Spleen (tissue), 7 donors: ENCODE measurements around the gene MSN.
A peak's percentile ranks its signal among the peaks of the same experiment; 100 is the strongest.

Experiments used
- CTCF ChIP-seq, 11 experiments: fragments of 200-600 bp in 7 of 11; fragments of 450-650 bp in 4 of 11; sonication (generic) in 4 of 11; IDR thresholded peaks in 8 of 11; conservative IDR thresholded peaks in 3 of 11; 1 replicate in 7 of 11; 2 replicates in 4 of 11; pipeline versions ENCODE4 v1.4.0 to v1.8.0; 2016 to 2021; ENCODE audit warnings: antibody characterized with exemption in 11 of 11, inconsistent platforms in 4 of 11, mild to moderate bottlenecking in 1 of 11
- POLR2A ChIP-seq, 3 donors: fragments of 450-650 bp; IDR thresholded peaks; one replicate each; pipeline ENCODE4 v1.5.1; 2017; ENCODE audit warnings: antibody characterized with exemption in 3 of 3, mild to moderate bottlenecking in 1 of 3
- donor health status: DM: no; HTN: no; CAD: no; lungs with moderate emphysema.
- donor health status: DM: no; HTN: no; CAD: no.
- donor health status: DM: no; HTN: no; CAD: no.

- peak in 1 of 11 experiments; percentile 15 for TF ChIP-seq CTCF (IDR thresholded peaks at IDR 0.05 in 8 of 11, conservative IDR thresholded peaks at IDR 0.05 in 3 of 11)
- no peak for TF ChIP-seq POLR2A (IDR thresholded peaks at IDR 0.05)
Observed at GRCh38 chrX:65679071-65679540, 11.7 kb downstream of the MSN start.
